HepG2 (cell line): ENCODE measurements around the gene CAMKV. TPM values are rescaled to one million over a fixed set of nuclear protein-coding genes. Genes with fewer than 3 reads are reported as not detected.
"Not testable (repeated sequence)": the region's sequence is repeated elsewhere in the genome, so short reads cannot be mapped to it uniquely, and the experiment has no call there.

Experiments
- ATAC-seq: fragments of 200-7000 bp; cut with Tn5 transposase; 3 replicates; pipeline ENCODE4 v1.9.1; 2020; ENCODE audit warnings: mild to moderate bottlenecking, moderate library complexity
- BruUV-seq: library from RNA; stranded (reverse); fragments of 400-500 nt; replicated peaks from 2 replicates; lab custom pipeline; 2021; lab: Mats Ljungman, UMichigan
- CTCF ChIA-PET: fragments of 300-600 bp; formaldehyde crosslinking; extraction: SDS; loops from one replicate; lab custom pipeline; 2021; ENCODE audit warnings: low total read pairs, inconsistent platforms, low intra/inter-chr PET ratio; lab: Yijun Ruan, JAX
- POLR2A ChIA-PET: fragments of 350-600 bp; sonication (Branson Sonifier 250); formaldehyde crosslinking; loops from one replicate; lab custom pipeline; 2020; ENCODE audit warnings: antibody characterized with exemption, inconsistent platforms; lab: Yijun Ruan, JAX
- DNase-seq: peaks from one replicate; pipeline ENCODE4 v3.0.0-alpha.2; 2015; ENCODE audit warnings: low spot score
- FAIRE-seq: peaks from 3 replicates; lab custom pipeline; 2011; peaks lifted over from hg19 to GRCh38; lab: Jason Lieb, UNC
- H2AFZ ChIP-seq: one replicate; pipeline ENCODE4 v1.6.1; 2011; ENCODE audit warnings: low read length, inconsistent platforms
- H3K27ac ChIP-seq: fragments of 300-600 bp; 3 replicates; pipeline ENCODE4 v1.8.0; 2011; ENCODE audit warnings: mixed run types, mild to moderate bottlenecking, mixed read lengths, low read length, inconsistent platforms; ENCODE audit not compliant: insufficient read depth; ENCODE audit errors: extremely low read length
- H3K27me3 ChIP-seq, 2 experiments: fragments of 200-600 bp in 1 of 2; 2 replicates in 1 of 2; 3 replicates in 1 of 2; pipeline versions ENCODE4 v1.6.0 to v1.8.0; 2011; ENCODE audit warnings: low read length in 2 of 2, mild to moderate bottlenecking in 2 of 2, moderate library complexity in 2 of 2, inconsistent platforms in 1 of 2; ENCODE audit not compliant: insufficient read depth in 2 of 2, control insufficient read depth in 1 of 2
- H3K36me3 ChIP-seq, 2 experiments: fragments of 200-600 bp in 1 of 2; replicated peaks in 1 of 2; 2 replicates in 1 of 2; 3 replicates in 1 of 2; pipeline versions ENCODE4 v1.5.1 to v1.8.0; 2011; ENCODE audit warnings: low read length in 2 of 2, inconsistent platforms in 1 of 2; ENCODE audit not compliant: insufficient read depth in 2 of 2, control insufficient read depth in 1 of 2
- H3K4me1 ChIP-seq: 2 replicates; pipeline ENCODE4 v1.5.1; 2012; ENCODE audit warnings: low read length, inconsistent platforms; ENCODE audit not compliant: insufficient read depth
- H3K4me2 ChIP-seq: 2 replicates; pipeline ENCODE4 v1.6.0; 2011; ENCODE audit warnings: low read depth, low read length, inconsistent platforms
- H3K4me3 ChIP-seq, 3 experiments: fragments of 200-600 bp in 1 of 3; sonication (generic), shearing (Covaris generic) in 1 of 3; replicated peaks in 1 of 3; 2 replicates each; pipeline ENCODE4 v1.5.1; 2011 to 2016; ENCODE audit warnings: low read length in 3 of 3, inconsistent platforms in 2 of 3, low read depth in 2 of 3, mild to moderate bottlenecking in 2 of 3, control low read depth in 1 of 3, mixed read lengths in 1 of 3; ENCODE audit not compliant: insufficient read depth in 1 of 3
- H3K79me2 ChIP-seq: one replicate; pipeline ENCODE4 v1.6.1; 2011; ENCODE audit warnings: low read length, inconsistent platforms; ENCODE audit not compliant: insufficient read depth
- H3K9ac ChIP-seq: 2 replicates; pipeline ENCODE4 v1.6.0; 2011; ENCODE audit warnings: mild to moderate bottlenecking, low read depth, low read length, inconsistent platforms; ENCODE audit not compliant: insufficient read depth
- H3K9me3 ChIP-seq: 2 replicates; pipeline ENCODE4 v1.5.1; 2012; ENCODE audit warnings: mild to moderate bottlenecking, low read length
- H4K20me1 ChIP-seq: 2 replicates; pipeline ENCODE4 v1.6.0; 2011; ENCODE audit warnings: inconsistent platforms, mild to moderate bottlenecking, low read length, moderate library complexity; ENCODE audit not compliant: insufficient read depth
- AGO1 ChIP-seq: fragments of 200-400 bp; formaldehyde crosslinking; IDR thresholded peaks from 2 replicates; pipeline ENCODE4 v1.6.1; 2017; ENCODE audit warnings: mild to moderate bottlenecking, low read depth, low read length, moderate library complexity; ENCODE audit not compliant: poor library complexity, severe bottlenecking
- CREM ChIP-seq, 2 experiments: sonication (generic) in 1 of 2; formaldehyde crosslinking in 1 of 2; IDR thresholded peaks; 2 replicates each; pipeline versions ENCODE4 v1.4.0 to v1.6.1; 2016 to 2020; ENCODE audit warnings: antibody characterized with exemption in 1 of 2, mild to moderate bottlenecking in 1 of 2, missing genetic modification reagents in 1 of 2
- DMTF1 ChIP-seq: sonication (generic); formaldehyde crosslinking; IDR thresholded peaks from 2 replicates; pipeline ENCODE4 v1.4.0; 2020; ENCODE audit warnings: mild to moderate bottlenecking, missing genetic modification reagents
- FOXK2 ChIP-seq: fragments of 450-650 bp; IDR thresholded peaks from 2 replicates; pipeline ENCODE4 v1.6.1; 2016
- GLI4 ChIP-seq: sonication (generic); formaldehyde crosslinking; IDR thresholded peaks from 2 replicates; pipeline ENCODE4 v1.5.1; 2020; ENCODE audit warnings: missing genetic modification reagents, mild to moderate bottlenecking, moderate library complexity, borderline replicate concordance
- KLF16 ChIP-seq, 2 experiments: sonication (generic) in 1 of 2; formaldehyde crosslinking in 1 of 2; IDR thresholded peaks; 2 replicates each; pipeline versions ENCODE4 v1.6.1 to v1.8.0; 2016 to 2023; ENCODE audit warnings: missing genetic modification reagents in 2 of 2, missing compliant biosample characterization in 1 of 2
- RFX5 ChIP-seq: IDR thresholded peaks from 2 replicates; pipeline ENCODE4 v1.6.1; 2011; ENCODE audit warnings: low read depth, low read length, improper control_type of control experiment
- SNAPC5 ChIP-seq: sonication (generic); formaldehyde crosslinking; IDR thresholded peaks from 2 replicates; pipeline ENCODE4 v1.8.1; 2023; ENCODE audit warnings: mild to moderate bottlenecking, missing genetic modification reagents, borderline replicate concordance
- ZBTB34 ChIP-seq: sonication (generic); formaldehyde crosslinking; IDR thresholded peaks from 2 replicates; pipeline ENCODE4 v1.8.0; 2022; ENCODE audit warnings: mild to moderate bottlenecking, missing genetic modification reagents
- ZNF546 ChIP-seq: sonication (generic); formaldehyde crosslinking; conservative IDR thresholded peaks from 2 replicates; pipeline ENCODE4 v1.8.1; 2023; ENCODE audit warnings: mild to moderate bottlenecking, missing genetic modification reagents
- ZNF644 ChIP-seq: IDR thresholded peaks from 2 replicates; pipeline ENCODE4 v1.6.1; 2016; ENCODE audit warnings: low read depth
- WGBS: methylation state at CpG from one replicate; pipeline ENCODE4 v1.1.6; 2017; ENCODE audit warnings: low lambda C conversion rate; 5-methylcytosine and 5-hydroxymethylcytosine counted together
- in situ Hi-C: cut with HindIII; loops from 2 replicates; pipeline ENCODE4 v1.10.0; 2017; ENCODE audit warnings: low pct_unique_long_range_greater_than_20kb; ENCODE audit not compliant: extremely low pct_ligation_motif_present
- intact Hi-C: fragments of 100-400 bp; cut with micrococcal nuclease; formaldehyde crosslinking; loops from one replicate; pipeline ENCODE4 v1.10.0; 2022; ENCODE audit not compliant: unreplicated experiment
- polyA plus RNA-seq, 8 experiments: library from polyadenylated mRNA; depleted of rRNA in 3 of 8; stranded (reverse) in 7 of 8; unstranded in 1 of 8; fragments of >200 nt; fragmentation: Illumina TruSeq in 4 of 8; extraction: Trizol in 4 of 8; gene quantifications; 2 replicates each; pipeline versions ENCODE4 v1.2.1 to v1.2.3, GENCODE V29; 2011 to 2016; ENCODE audit warnings: low read depth in 4 of 8, missing spikeins in 1 of 8, mixed read lengths in 1 of 8; ENCODE audit not compliant: insufficient read depth in 1 of 8
- total RNA-seq, 5 experiments: library from RNA; depleted of rRNA; stranded (reverse); fragments of >200 nt; fragmentation: Illumina TruSeq; extraction: Trizol; gene quantifications; 2 replicates each; pipeline ENCODE4 v1.2.3, GENCODE V29; 2016; ENCODE audit warnings: low read depth in 1 of 5
- TF ChIP-seq, protein P1 (sequence below): sonication (generic); formaldehyde crosslinking; IDR thresholded peaks from 2 replicates; pipeline ENCODE4 v1.4.0; 2020; ENCODE audit warnings: missing genetic modification reagents, borderline replicate concordance

CAMKV gene
- total and polyA plus RNA-seq, 2 of the 13 experiments (the other 11 are each of a cell fraction or from before 2014, with no cell fraction given) = 0.13 to 0.15 TPM

- no peak for TF ChIP-seq DMTF1 (CRISPR knock-in tag)
- no peak for TF ChIP-seq AGO1
- TF ChIP-seq FOXK2 = no peak
- no peak for TF ChIP-seq KLF16 (CRISPR knock-in tag; IDR thresholded peaks at IDR 0.05)
- no peak for TF ChIP-seq RFX5
- TF ChIP-seq, protein P1, sequence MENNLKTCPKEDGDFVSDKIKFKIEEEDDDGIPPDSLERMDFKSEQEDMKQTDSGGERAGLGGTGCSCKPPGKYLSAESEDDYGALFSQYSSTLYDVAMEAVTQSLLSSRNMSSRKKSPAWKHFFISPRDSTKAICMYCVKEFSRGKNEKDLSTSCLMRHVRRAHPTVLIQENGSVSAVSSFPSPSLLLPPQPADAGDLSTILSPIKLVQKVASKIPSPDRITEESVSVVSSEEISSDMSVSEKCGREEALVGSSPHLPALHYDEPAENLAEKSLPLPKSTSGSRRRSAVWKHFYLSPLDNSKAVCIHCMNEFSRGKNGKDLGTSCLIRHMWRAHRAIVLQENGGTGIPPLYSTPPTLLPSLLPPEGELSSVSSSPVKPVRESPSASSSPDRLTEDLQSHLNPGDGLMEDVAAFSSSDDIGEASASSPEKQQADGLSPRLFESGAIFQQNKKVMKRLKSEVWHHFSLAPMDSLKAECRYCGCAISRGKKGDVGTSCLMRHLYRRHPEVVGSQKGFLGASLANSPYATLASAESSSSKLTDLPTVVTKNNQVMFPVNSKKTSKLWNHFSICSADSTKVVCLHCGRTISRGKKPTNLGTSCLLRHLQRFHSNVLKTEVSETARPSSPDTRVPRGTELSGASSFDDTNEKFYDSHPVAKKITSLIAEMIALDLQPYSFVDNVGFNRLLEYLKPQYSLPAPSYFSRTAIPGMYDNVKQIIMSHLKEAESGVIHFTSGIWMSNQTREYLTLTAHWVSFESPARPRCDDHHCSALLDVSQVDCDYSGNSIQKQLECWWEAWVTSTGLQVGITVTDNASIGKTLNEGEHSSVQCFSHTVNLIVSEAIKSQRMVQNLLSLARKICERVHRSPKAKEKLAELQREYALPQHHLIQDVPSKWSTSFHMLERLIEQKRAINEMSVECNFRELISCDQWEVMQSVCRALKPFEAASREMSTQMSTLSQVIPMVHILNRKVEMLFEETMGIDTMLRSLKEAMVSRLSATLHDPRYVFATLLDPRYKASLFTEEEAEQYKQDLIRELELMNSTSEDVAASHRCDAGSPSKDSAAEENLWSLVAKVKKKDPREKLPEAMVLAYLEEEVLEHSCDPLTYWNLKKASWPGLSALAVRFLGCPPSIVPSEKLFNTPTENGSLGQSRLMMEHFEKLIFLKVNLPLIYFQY (CRISPR knock-in tag) = no peak
- no peak for TF ChIP-seq SNAPC5 (CRISPR knock-in tag)
- TF ChIP-seq CREM (IDR thresholded peaks at IDR 0.05) = no peak
- no peak for TF ChIP-seq CREM (CRISPR knock-in tag; IDR thresholded peaks at IDR 0.05)
- no peak for TF ChIP-seq ZNF644 (CRISPR knock-in tag)
- TF ChIP-seq ZNF546 = no peak
- no peak for TF ChIP-seq ZBTB34 (CRISPR knock-in tag)
- no peak for TF ChIP-seq GLI4 (CRISPR knock-in tag)
These were observed 36.5 kb upstream of the CAMKV start (continued) for GRCh38 chr3:49906073-49906743.

DNA sequence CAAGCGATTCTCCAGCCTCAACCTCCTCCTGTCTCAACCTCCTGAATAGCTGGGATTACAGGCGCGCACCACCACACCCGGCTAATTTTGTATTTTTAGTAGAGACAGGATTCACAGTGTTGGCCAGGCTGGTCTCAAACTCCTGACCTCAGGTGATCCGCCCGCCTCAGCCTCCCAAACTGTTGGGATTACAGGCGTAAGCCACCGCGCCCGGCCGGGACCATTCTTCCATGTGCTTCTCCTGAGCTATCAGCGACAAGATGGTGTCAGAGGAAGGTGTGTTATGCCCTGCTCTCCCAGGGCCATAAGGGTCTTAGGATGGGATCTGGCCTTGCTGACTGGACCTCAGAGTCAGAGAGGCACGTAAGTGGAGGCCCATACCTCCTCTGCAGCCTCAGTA, 34.7 kb upstream of the CAMKV start:
- Histone ChIP-seq H3K4me3 (peak overlapping the region in 1 of 3 experiments; percentile 34; a peak in 1 of 6 replicates), H3K4me1 (peaks cover 39% of the 10 kb centered on the region)
- BruUV-seq, H3K27ac ChIP-seq, H2AFZ ChIP-seq, H3K4me2 ChIP-seq, H3K79me2 ChIP-seq, FAIRE-seq, POLR2A ChIA-PET, H3K27me3 ChIP-seq, H3K36me3 ChIP-seq, H3K9me3 ChIP-seq, ATAC-seq, H4K20me1 ChIP-seq, intact Hi-C loops, H3K9ac ChIP-seq, CTCF ChIA-PET, DNase-seq: not testable (repeated sequence)
- 82% methylated on average over 5 of the region's 13 CpGs for WGBS
- in situ Hi-C loops = loop anchor here (10.0 kb wide), 1 partner anchor 100 kb away; the partner anchor contains the start of gene INKA1
